ENCODE results near the gene CCR5AS.

CCR5AS gene

GRCh38 chr3:46378426-46378942 is 28.4 kb downstream of the CCR5AS start:
- no peaks in the 10 kb centered on the region for H3K27me3 ChIP-seq (ENCODE audit: control insufficient read depth in 3 of 3, insufficient read depth in 3 of 3, low read depth in 1 of 3, low read length in 3 of 3)
- no peak overlapping the region for H2BK15ac ChIP-seq (ENCODE audit: low read length)
- H2AK5ac ChIP-seq (ENCODE audit: low read depth, low read length): no peak overlapping the region
- no peak overlapping the region for H3K23ac ChIP-seq (ENCODE audit: low read depth, low read length, poor library complexity)
- no peaks in the 10 kb centered on the region for H3K36me3 ChIP-seq (replicated peaks in 1 of 2; ENCODE audit: control insufficient read depth in 2 of 2, insufficient read depth in 2 of 2, low read length in 2 of 2)
- no peak overlapping the region for H2AFZ ChIP-seq (ENCODE audit: low read length)
- H3K4me2 ChIP-seq (ENCODE audit: insufficient read depth, low read length, poor library complexity, severe bottlenecking): no peak overlapping the region
- H3K4ac ChIP-seq (ENCODE audit: low read length): no peak overlapping the region
- H3K18ac ChIP-seq (ENCODE audit: low read length): no peak overlapping the region
- H3K4me3 ChIP-seq (ENCODE audit: low read length in 2 of 2): no peak overlapping the region
- no peak overlapping the region for H3K9ac ChIP-seq (ENCODE audit: low read depth, low read length, poor library complexity)
- no peak overlapping the region for H2BK120ac ChIP-seq (ENCODE audit: low read depth, low read length)
- no peak overlapping the region for H3K14ac ChIP-seq (ENCODE audit: low read length)
- no peak overlapping the region for H2BK12ac ChIP-seq (ENCODE audit: low read length)
- H3K4me1 ChIP-seq (ENCODE audit: control insufficient read depth in 2 of 2, insufficient read depth in 1 of 2, low read depth in 1 of 2, low read length in 2 of 2): no peaks in the 10 kb centered on the region
- no CpG with 5 or more reads among the region's 8 CpGs for WGBS, 2 donors (ENCODE audit: extremely low coverage in 2 of 2, insufficient read length in 2 of 2, insufficient replicate concordance in 1 of 2)
- peak; percentile 39 for DNase-seq (ENCODE audit: low spot score)
- no peaks in the 10 kb centered on the region for H3K79me1 ChIP-seq (ENCODE audit: low read depth, low read length)
- no peak overlapping the region for H4K8ac ChIP-seq (ENCODE audit: low read depth, low read length)
- no peaks in the 10 kb centered on the region for H3K9me3 ChIP-seq (replicated peaks in 1 of 2; ENCODE audit: control insufficient read depth in 2 of 2, insufficient read depth in 1 of 2, low read depth in 1 of 2, low read length in 2 of 2)
- H3K27ac ChIP-seq (replicated peaks; ENCODE audit: low read length): no peak overlapping the region
- H4K91ac ChIP-seq (ENCODE audit: low read depth, low read length, poor library complexity): no peak overlapping the region
- no peak overlapping the region for H2BK5ac ChIP-seq (ENCODE audit: low read length)

- H3K4ac ChIP-seq (ENCODE audit: low read length): no peak overlapping the region
- H2BK5ac ChIP-seq (ENCODE audit: low read length): no peak overlapping the region
- no peak overlapping the region for H2AFZ ChIP-seq (ENCODE audit: low read length)
- no peak overlapping the region for H3K23ac ChIP-seq (ENCODE audit: low read depth, low read length, poor library complexity)
- H3K27ac ChIP-seq (replicated peaks; ENCODE audit: low read length): no peak overlapping the region
- no peak overlapping the region for H3K4me2 ChIP-seq (ENCODE audit: insufficient read depth, low read length, poor library complexity, severe bottlenecking)
- H3K14ac ChIP-seq (ENCODE audit: low read length): no peak overlapping the region
- no peak overlapping the region for H4K91ac ChIP-seq (ENCODE audit: low read depth, low read length, poor library complexity)
- H3K9ac ChIP-seq (ENCODE audit: low read depth, low read length, poor library complexity): no peak overlapping the region
- no peak overlapping the region for H4K8ac ChIP-seq (ENCODE audit: low read depth, low read length)
- no CpG with 5 or more reads among the region's 2 CpGs for WGBS, 2 donors (ENCODE audit: extremely low coverage in 2 of 2, insufficient read length in 2 of 2, insufficient replicate concordance in 1 of 2)
- no peaks in the 10 kb centered on the region for H3K9me3 ChIP-seq (replicated peaks in 1 of 2; ENCODE audit: control insufficient read depth in 2 of 2, insufficient read depth in 1 of 2, low read depth in 1 of 2, low read length in 2 of 2)
- no peak overlapping the region for H2AK5ac ChIP-seq (ENCODE audit: low read depth, low read length)
- no peak overlapping the region for H2BK120ac ChIP-seq (ENCODE audit: low read depth, low read length)
- H2BK12ac ChIP-seq (ENCODE audit: low read length): no peak overlapping the region
- H2BK15ac ChIP-seq (ENCODE audit: low read length): no peak overlapping the region
- no peaks in the 10 kb centered on the region for H3K4me1 ChIP-seq (ENCODE audit: control insufficient read depth in 2 of 2, insufficient read depth in 1 of 2, low read depth in 1 of 2, low read length in 2 of 2)
- DNase-seq (ENCODE audit: low spot score): no peak
- no peaks in the 10 kb centered on the region for H3K36me3 ChIP-seq (replicated peaks in 1 of 2; ENCODE audit: control insufficient read depth in 2 of 2, insufficient read depth in 2 of 2, low read length in 2 of 2)
- H3K27me3 ChIP-seq (ENCODE audit: control insufficient read depth in 3 of 3, insufficient read depth in 3 of 3, low read depth in 1 of 3, low read length in 3 of 3): peaks cover 0 to 3% (median 0%) of the 10 kb centered on the region in 3 experiments
- no peak overlapping the region for H3K18ac ChIP-seq (ENCODE audit: low read length)
- no peak overlapping the region for H3K4me3 ChIP-seq (ENCODE audit: low read length in 2 of 2)
- no peaks in the 10 kb centered on the region for H3K79me1 ChIP-seq (ENCODE audit: low read depth, low read length)
Observed at GRCh38 chr3:46375814-46376213, 31.1 kb downstream of the CCR5AS start.

GRCh38 chr3:46375218-46375617 is 31.6 kb downstream of the CCR5AS start:
- Histone ChIP-seq H3K79me1 (ENCODE audit: low read depth, low read length) (no peaks in the 10 kb centered on the region), H2BK120ac (ENCODE audit: low read depth, low read length) (no peak overlapping the region), H2BK15ac (ENCODE audit: low read length) (no peak overlapping the region), H3K18ac (ENCODE audit: low read length) (no peak overlapping the region), H4K91ac (ENCODE audit: low read depth, low read length, poor library complexity) (no peak overlapping the region), H3K4me2 (ENCODE audit: insufficient read depth, low read length, poor library complexity, severe bottlenecking) (no peak overlapping the region), H3K27ac (replicated peaks; ENCODE audit: low read length) (no peak overlapping the region), H2AK5ac (ENCODE audit: low read depth, low read length) (no peak overlapping the region), H3K27me3 (ENCODE audit: control insufficient read depth in 3 of 3, insufficient read depth in 3 of 3, low read depth in 1 of 3, low read length in 3 of 3) (peaks cover 0 to 4% (median 0%) of the 10 kb centered on the region in 3 experiments), H3K23ac (ENCODE audit: low read depth, low read length, poor library complexity) (no peak overlapping the region), H3K4me1 (ENCODE audit: control insufficient read depth in 2 of 2, insufficient read depth in 1 of 2, low read depth in 1 of 2, low read length in 2 of 2) (no peaks in the 10 kb centered on the region), H3K4ac (ENCODE audit: low read length) (no peak overlapping the region), H3K9me3 (replicated peaks in 1 of 2; ENCODE audit: control insufficient read depth in 2 of 2, insufficient read depth in 1 of 2, low read depth in 1 of 2, low read length in 2 of 2) (no peaks in the 10 kb centered on the region), H3K14ac (ENCODE audit: low read length) (no peak overlapping the region), H3K4me3 (ENCODE audit: low read length in 2 of 2) (no peak overlapping the region), H2BK12ac (ENCODE audit: low read length) (no peak overlapping the region), H3K9ac (ENCODE audit: low read depth, low read length, poor library complexity) (no peak overlapping the region), H2BK5ac (ENCODE audit: low read length) (no peak overlapping the region), H2AFZ (ENCODE audit: low read length) (no peak overlapping the region), H4K8ac (ENCODE audit: low read depth, low read length) (no peak overlapping the region), H3K36me3 (replicated peaks in 1 of 2; ENCODE audit: control insufficient read depth in 2 of 2, insufficient read depth in 2 of 2, low read length in 2 of 2) (no peaks in the 10 kb centered on the region)
- DNase-seq (ENCODE audit: low spot score): no peak
- no CpG with 5 or more reads among the region's 2 CpGs for WGBS, 2 donors (ENCODE audit: extremely low coverage in 2 of 2, insufficient read length in 2 of 2, insufficient replicate concordance in 1 of 2)

GRCh38 chr3:46374755-46375154 is 32.1 kb downstream of the CCR5AS start:
- no peaks in the 10 kb centered on the region for H3K9me3 ChIP-seq (replicated peaks in 1 of 2; ENCODE audit: control insufficient read depth in 2 of 2, insufficient read depth in 1 of 2, low read depth in 1 of 2, low read length in 2 of 2)
- H3K23ac ChIP-seq (ENCODE audit: low read depth, low read length, poor library complexity): no peak overlapping the region
- no peak overlapping the region for H3K4me2 ChIP-seq (ENCODE audit: insufficient read depth, low read length, poor library complexity, severe bottlenecking)
- DNase-seq (ENCODE audit: low spot score): no peak
- no peak overlapping the region for H4K91ac ChIP-seq (ENCODE audit: low read depth, low read length, poor library complexity)
- peaks cover 0 to 4% (median 0%) of the 10 kb centered on the region in 3 experiments for H3K27me3 ChIP-seq (ENCODE audit: control insufficient read depth in 3 of 3, insufficient read depth in 3 of 3, low read depth in 1 of 3, low read length in 3 of 3)
- H3K4me3 ChIP-seq (ENCODE audit: low read length in 2 of 2): no peak overlapping the region
- no peak overlapping the region for H3K4ac ChIP-seq (ENCODE audit: low read length)
- no peak overlapping the region for H2BK15ac ChIP-seq (ENCODE audit: low read length)
- no peak overlapping the region for H2BK5ac ChIP-seq (ENCODE audit: low read length)
- no peak overlapping the region for H3K18ac ChIP-seq (ENCODE audit: low read length)
- no peaks in the 10 kb centered on the region for H3K4me1 ChIP-seq (ENCODE audit: control insufficient read depth in 2 of 2, insufficient read depth in 1 of 2, low read depth in 1 of 2, low read length in 2 of 2)
- no peak overlapping the region for H3K27ac ChIP-seq (replicated peaks; ENCODE audit: low read length)
- H3K79me1 ChIP-seq (ENCODE audit: low read depth, low read length): no peaks in the 10 kb centered on the region
- H2BK12ac ChIP-seq (ENCODE audit: low read length): no peak overlapping the region
- no peak overlapping the region for H3K14ac ChIP-seq (ENCODE audit: low read length)
- no peaks in the 10 kb centered on the region for H3K36me3 ChIP-seq (replicated peaks in 1 of 2; ENCODE audit: control insufficient read depth in 2 of 2, insufficient read depth in 2 of 2, low read length in 2 of 2)
- WGBS, 2 donors (ENCODE audit: extremely low coverage in 2 of 2, insufficient read length in 2 of 2, insufficient replicate concordance in 1 of 2): no CpG with 5 or more reads among the region's 3 CpGs
- H2BK120ac ChIP-seq (ENCODE audit: low read depth, low read length): no peak overlapping the region
- no peak overlapping the region for H2AK5ac ChIP-seq (ENCODE audit: low read depth, low read length)
- no peak overlapping the region for H4K8ac ChIP-seq (ENCODE audit: low read depth, low read length)
- peak overlapping the region; percentile 51 for H3K9ac ChIP-seq (ENCODE audit: low read depth, low read length, poor library complexity)
- no peak overlapping the region for H2AFZ ChIP-seq (ENCODE audit: low read length)
